IPS-18a (cell line): ENCODE results near the gene CAMKMT.
"Not testable (repeated sequence)": the region's sequence is repeated elsewhere in the genome, so short reads cannot be mapped to it uniquely, and the experiment has no call there.

Experiments used
- H3K27ac ChIP-seq: one replicate; pipeline ENCODE4 v1.5.1; 2013; ENCODE audit warnings: low read length
- H3K27me3 ChIP-seq: one replicate; pipeline ENCODE4 v1.6.1; 2013; ENCODE audit warnings: mild to moderate bottlenecking, low read length; ENCODE audit not compliant: control insufficient read depth, insufficient read depth
- H3K36me3 ChIP-seq: one replicate; pipeline ENCODE4 v1.6.1; 2013; ENCODE audit warnings: low read depth, low read length; ENCODE audit not compliant: control insufficient read depth
- H3K4me1 ChIP-seq: one replicate; pipeline ENCODE4 v1.6.1; 2013; ENCODE audit warnings: low read depth, low read length; ENCODE audit not compliant: control insufficient read depth
- H3K4me3 ChIP-seq: one replicate; pipeline ENCODE4 v1.5.1; 2013; ENCODE audit warnings: low read length
- H3K9ac ChIP-seq: one replicate; pipeline ENCODE4 v1.6.1; 2013; ENCODE audit warnings: mild to moderate bottlenecking, low read length, moderate library complexity
- H3K9me3 ChIP-seq: one replicate; pipeline ENCODE4 v1.6.1; 2013; ENCODE audit warnings: low read depth, low read length; ENCODE audit not compliant: control insufficient read depth

CAMKMT gene

DNA sequence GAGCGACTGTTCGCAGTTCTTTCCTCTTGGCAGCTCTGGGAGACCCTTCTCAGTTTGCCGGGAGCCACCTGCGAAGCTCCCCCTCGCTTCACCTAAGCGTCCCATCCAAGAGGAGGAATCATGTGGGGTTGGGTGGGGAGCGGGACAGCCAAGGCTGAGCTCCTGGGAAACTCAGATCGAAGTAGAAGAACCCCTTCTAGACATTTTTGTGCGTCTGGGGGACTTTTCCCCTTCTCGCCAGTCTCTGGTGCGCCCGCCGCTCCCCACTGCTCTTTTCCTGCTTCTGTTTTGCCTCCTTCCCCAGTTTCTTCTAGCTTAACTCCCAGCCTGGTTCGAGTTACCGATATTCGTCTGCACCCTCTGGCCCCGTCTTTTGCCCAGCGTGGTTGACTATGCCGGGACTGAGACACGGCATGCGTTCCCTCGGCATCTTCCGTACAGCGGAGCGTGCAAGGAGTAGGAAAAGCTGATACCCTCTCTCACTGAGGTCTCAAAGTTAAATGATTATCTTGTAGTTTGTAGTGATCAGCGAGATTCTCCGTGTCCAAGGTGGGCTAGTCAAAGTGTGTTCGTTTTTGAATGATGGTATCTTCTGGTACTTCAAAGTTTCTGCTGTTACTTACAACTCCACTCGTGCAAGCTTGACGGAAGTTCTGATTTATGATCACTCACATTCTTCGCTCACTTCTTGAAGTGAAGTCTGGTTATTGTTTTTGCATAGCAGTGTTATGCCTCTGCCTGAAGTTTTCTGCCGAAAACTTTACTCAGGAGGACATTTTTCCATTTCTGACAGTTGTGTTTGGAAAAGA is 664 bp downstream of the CAMKMT start:
- Histone ChIP-seq H3K27ac (peak overlapping the region; percentile 51), H3K4me1 (peaks cover 11% of the 10 kb centered on the region), H3K9ac (peak overlapping the region; percentile 81), H3K4me3 (peak overlapping the region; percentile 94), H3K27me3 (no peaks in the 10 kb centered on the region), H3K9me3 (no peaks in the 10 kb centered on the region), H3K36me3 (no peaks in the 10 kb centered on the region)

GRCh38 chr2:44364604-44365003 is 2.9 kb downstream of the CAMKMT start:
- Histone ChIP-seq H3K9ac (no peak overlapping the region), H3K4me1 (peaks cover 11% of the 10 kb centered on the region), H3K9me3 (no peaks in the 10 kb centered on the region), H3K27me3 (no peaks in the 10 kb centered on the region), H3K36me3 (no peaks in the 10 kb centered on the region), H3K4me3 (no peak overlapping the region), H3K27ac (no peak overlapping the region)

- Histone ChIP-seq H3K4me1 (peaks cover 11% of the 10 kb centered on the region), H3K27ac (no peak overlapping the region)
Observed at GRCh38 chr2:44367591-44367990, 5.8 kb downstream of the CAMKMT start.

DNA sequence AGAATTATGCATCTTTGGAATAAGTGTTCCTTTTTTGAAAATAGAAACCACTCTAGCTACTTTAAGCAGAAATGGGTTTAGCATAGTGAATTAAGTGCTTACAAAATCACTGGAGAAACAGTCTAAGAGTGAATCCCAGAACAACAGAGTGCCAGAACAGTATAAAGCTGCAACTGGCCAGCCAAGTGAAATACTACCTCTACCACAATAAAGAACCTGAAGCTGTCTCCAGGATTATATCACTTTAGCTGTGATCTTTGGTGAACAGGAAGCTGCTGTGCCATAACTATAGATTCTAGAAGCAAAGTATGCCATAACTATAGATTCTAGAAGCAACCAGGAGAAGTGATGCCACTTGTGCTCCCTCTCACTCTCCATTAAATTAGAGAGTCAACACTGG is 7.6 kb downstream of the CAMKMT start:
- H3K4me1 ChIP-seq: peaks cover 6% of the 10 kb centered on the region

More at GRCh38 chr2:44367591-44367990, 5.8 kb downstream of the CAMKMT start:
- Histone ChIP-seq H3K36me3 (no peaks in the 10 kb centered on the region), H3K27me3 (no peaks in the 10 kb centered on the region), H3K4me3 (no peak overlapping the region), H3K9me3 (no peaks in the 10 kb centered on the region), H3K9ac (no peak overlapping the region)

GRCh38 chr2:44371445-44371844 is 9.7 kb downstream of the CAMKMT start:
- Histone ChIP-seq H3K9me3 (no peaks in the 10 kb centered on the region), H3K4me3 (no peak overlapping the region), H3K4me1 (peaks cover 6% of the 10 kb centered on the region), H3K27me3 (no peaks in the 10 kb centered on the region), H3K9ac (no peak overlapping the region), H3K27ac (no peak overlapping the region), H3K36me3 (no peaks in the 10 kb centered on the region)

More for the DNA sequence above, 7.6 kb downstream of the CAMKMT start:
- Histone ChIP-seq H3K27me3 (no peaks in the 10 kb centered on the region), H3K4me3 (no peak overlapping the region), H3K9me3 (no peaks in the 10 kb centered on the region), H3K36me3 (no peaks in the 10 kb centered on the region), H3K27ac (no peak overlapping the region), H3K9ac (no peak overlapping the region)

- H3K4me1 ChIP-seq: peaks cover 6% of the 10 kb centered on the region
- no peaks in the 10 kb centered on the region for H3K36me3 ChIP-seq
- no peak overlapping the region for H3K27ac ChIP-seq
- H3K9ac ChIP-seq: no peak overlapping the region
- H3K27me3 ChIP-seq: no peaks in the 10 kb centered on the region
- no peak overlapping the region for H3K4me3 ChIP-seq
- H3K9me3 ChIP-seq: no peaks in the 10 kb centered on the region
Observed at GRCh38 chr2:44372246-44372645, 10.5 kb downstream of the CAMKMT start.

GRCh38 chr2:44377486-44377885 is 15.7 kb downstream of the CAMKMT start:
- Histone ChIP-seq H3K9ac (no peak overlapping the region), H3K27me3 (no peaks in the 10 kb centered on the region), H3K9me3 (no peaks in the 10 kb centered on the region), H3K4me1 (peaks cover 11% of the 10 kb centered on the region), H3K27ac (no peak overlapping the region), H3K4me3 (no peak overlapping the region), H3K36me3 (no peaks in the 10 kb centered on the region)

GRCh38 chr2:44385226-44385625 is 23.5 kb downstream of the CAMKMT start:
- not testable (repeated sequence) for H3K27ac ChIP-seq, H3K36me3 ChIP-seq, H3K9me3 ChIP-seq, H3K4me3 ChIP-seq, H3K27me3 ChIP-seq, H3K4me1 ChIP-seq, H3K9ac ChIP-seq

- H3K36me3 ChIP-seq: no peaks in the 10 kb centered on the region
- H3K9ac ChIP-seq: no peak overlapping the region
- H3K4me1 ChIP-seq: no peaks in the 10 kb centered on the region
- H3K27ac ChIP-seq: no peak overlapping the region
- no peaks in the 10 kb centered on the region for H3K27me3 ChIP-seq
- H3K4me3 ChIP-seq: no peak overlapping the region
- no peaks in the 10 kb centered on the region for H3K9me3 ChIP-seq
Observed at GRCh38 chr2:44388877-44389276, 27.1 kb downstream of the CAMKMT start.

GRCh38 chr2:44389895-44390294 is 28.1 kb downstream of the CAMKMT start:
- Histone ChIP-seq H3K9ac (no peak overlapping the region), H3K4me1 (no peaks in the 10 kb centered on the region), H3K27ac (no peak overlapping the region), H3K9me3 (no peaks in the 10 kb centered on the region), H3K36me3 (no peaks in the 10 kb centered on the region), H3K27me3 (no peaks in the 10 kb centered on the region), H3K4me3 (no peak overlapping the region)

GRCh38 chr2:44392338-44392943 is 30.7 kb downstream of the CAMKMT start:
- H3K9me3 ChIP-seq: no peaks in the 10 kb centered on the region
- no peaks in the 10 kb centered on the region for H3K4me1 ChIP-seq
- H3K9ac ChIP-seq: no peak overlapping the region
- H3K27me3 ChIP-seq: no peaks in the 10 kb centered on the region
- H3K4me3 ChIP-seq: no peak overlapping the region
- H3K27ac ChIP-seq: no peak overlapping the region
- H3K36me3 ChIP-seq: no peaks in the 10 kb centered on the region
